WTC11 (cell line): ENCODE results near the gene ALPI. TPM values are rescaled to one million over a fixed set of nuclear protein-coding genes. Genes with fewer than 3 reads are reported as not detected.

ENCODE experiments used
- ATAC-seq: fragments of 200-7000 bp; cut with Tn5 transposase; 2 replicates; pipeline ENCODE4 v1.10.0; 2021; ENCODE audit warnings: mild to moderate bottlenecking, moderate library complexity
- CTCF ChIA-PET: fragments of 300-600 bp; sonication (Branson Sonifier 250); formaldehyde crosslinking; loops from one replicate; lab custom pipeline; 2021; ENCODE audit warnings: antibody characterized with exemption; lab: Charles Lee
- POLR2A ChIA-PET: fragments of 350-600 bp; sonication (Branson Sonifier 250); formaldehyde crosslinking; loops from one replicate; lab custom pipeline; 2021; ENCODE audit warnings: antibody characterized with exemption; lab: Charles Lee
- DNase-seq: peaks from one replicate; pipeline ENCODE4 v3.0.0; 2021; ENCODE audit warnings: low spot score
- H3K27ac Mint-ChIP-seq: 2 replicates; pipeline ENCODE4 v1.8.0; 2021; ENCODE audit warnings: mixed read lengths
- H3K27me3 Mint-ChIP-seq: 2 replicates; pipeline ENCODE4 v1.8.0; 2021; ENCODE audit warnings: low read depth, mild to moderate bottlenecking, moderate library complexity, mixed read lengths
- H3K36me3 Mint-ChIP-seq: 2 replicates; pipeline ENCODE4 v1.8.0; 2021; ENCODE audit warnings: mixed read lengths
- H3K4me1 Mint-ChIP-seq: 2 replicates; pipeline ENCODE4 v1.8.0; 2022; ENCODE audit warnings: mixed read lengths
- H3K4me3 Mint-ChIP-seq: 2 replicates; pipeline ENCODE4 v1.8.0; 2021; ENCODE audit warnings: mild to moderate bottlenecking, moderate library complexity, mixed read lengths
- H3K9me3 Mint-ChIP-seq: 2 replicates; pipeline ENCODE4 v1.8.0; 2021; ENCODE audit warnings: mixed read lengths
- ATF2 ChIP-seq: sonication (generic); formaldehyde crosslinking; IDR thresholded peaks from 2 replicates; pipeline ENCODE4 v1.8.1; 2022; ENCODE audit warnings: low read depth, missing genetic modification reagents, borderline replicate concordance
- ATF3 ChIP-seq: sonication (generic); formaldehyde crosslinking; conservative IDR thresholded peaks from 2 replicates; pipeline ENCODE4 v1.8.1; 2022; ENCODE audit warnings: mild to moderate bottlenecking, missing genetic modification reagents
- ATF6 ChIP-seq: sonication (generic); formaldehyde crosslinking; IDR thresholded peaks from 2 replicates; pipeline ENCODE4 v1.8.1; 2023; ENCODE audit warnings: mild to moderate bottlenecking, missing genetic modification reagents
- CDX4 ChIP-seq: fragments of 250-450 bp; sonication (Bioruptor Pico); IDR thresholded peaks from 2 replicates; pipeline ENCODE4 v1.9.0; 2021; ENCODE audit warnings: moderate library complexity, mild to moderate bottlenecking, inconsistent platforms, borderline replicate concordance
- E2F1 ChIP-seq: sonication (generic); formaldehyde crosslinking; IDR thresholded peaks from 2 replicates; pipeline ENCODE4 v1.8.0; 2022; ENCODE audit warnings: mild to moderate bottlenecking, missing genetic modification reagents
- ELF4 ChIP-seq: sonication (generic); formaldehyde crosslinking; IDR thresholded peaks from 2 replicates; pipeline ENCODE4 v1.8.1; 2022; ENCODE audit warnings: low read depth, mild to moderate bottlenecking, moderate library complexity, missing genetic modification reagents
- ERG ChIP-seq: fragments of 250-450 bp; sonication (Bioruptor Pico); IDR thresholded peaks from 2 replicates; pipeline ENCODE4 v1.8.0; 2021; ENCODE audit warnings: mild to moderate bottlenecking
- HMGXB4 ChIP-seq: sonication (generic); formaldehyde crosslinking; IDR thresholded peaks from 2 replicates; pipeline ENCODE4 v1.8.1; 2023; ENCODE audit warnings: mild to moderate bottlenecking, moderate library complexity, missing genetic modification reagents
- KAT7 ChIP-seq: sonication (generic); formaldehyde crosslinking; IDR thresholded peaks from 2 replicates; pipeline ENCODE4 v1.8.1; 2023; ENCODE audit warnings: missing genetic modification reagents, mild to moderate bottlenecking, borderline replicate concordance
- NFYB ChIP-seq: sonication (generic); formaldehyde crosslinking; conservative IDR thresholded peaks from 2 replicates; pipeline ENCODE4 v1.8.0; 2022; ENCODE audit warnings: low read depth, missing genetic modification reagents
- PRDM15 ChIP-seq: sonication (generic); formaldehyde crosslinking; IDR thresholded peaks from 2 replicates; pipeline ENCODE4 v1.8.0; 2022; ENCODE audit warnings: missing genetic modification reagents
- PRRX2 ChIP-seq: fragments of 250-450 bp; sonication (Bioruptor Pico); IDR thresholded peaks from 2 replicates; pipeline ENCODE4 v1.8.0; 2021; ENCODE audit warnings: mild to moderate bottlenecking
- SMAD3 ChIP-seq: sonication (generic); formaldehyde crosslinking; IDR thresholded peaks from 2 replicates; pipeline ENCODE4 v1.8.0; 2022; ENCODE audit warnings: missing genetic modification reagents, mild to moderate bottlenecking, borderline replicate concordance
- SOX15 ChIP-seq: fragments of 250-450 bp; sonication (Bioruptor Pico); IDR thresholded peaks from 2 replicates; pipeline ENCODE4 v1.9.0; 2021; ENCODE audit warnings: mild to moderate bottlenecking
- USF1 ChIP-seq: sonication (generic); formaldehyde crosslinking; IDR thresholded peaks from 2 replicates; pipeline ENCODE4 v1.8.0; 2022; ENCODE audit warnings: mild to moderate bottlenecking, missing genetic modification reagents
- ZBTB21 ChIP-seq: sonication (generic); formaldehyde crosslinking; IDR thresholded peaks from 2 replicates; pipeline ENCODE4 v1.8.1; 2023; ENCODE audit warnings: mild to moderate bottlenecking, missing genetic modification reagents, borderline replicate concordance
- ZNF219 ChIP-seq: sonication (generic); formaldehyde crosslinking; IDR thresholded peaks from 2 replicates; pipeline ENCODE4 v1.8.0; 2023; ENCODE audit warnings: missing genetic modification reagents, mild to moderate bottlenecking, borderline replicate concordance
- ZNF423 ChIP-seq: fragments of 250-450 bp; sonication (Bioruptor Pico); IDR thresholded peaks from 2 replicates; pipeline ENCODE4 v2.1.2; 2022; ENCODE audit warnings: mild to moderate bottlenecking, moderate library complexity
- ZNF671 ChIP-seq: fragments of 250-450 bp; sonication (Bioruptor Pico); IDR thresholded peaks from 2 replicates; pipeline ENCODE4 v1.8.0; 2021; ENCODE audit warnings: mild to moderate bottlenecking
- total RNA-seq: library from RNA; stranded (reverse); gene quantifications from 3 replicates; pipeline ENCODE4 v1.2.3, GENCODE V29; 2021

Gene ALPI
- total RNA-seq, 1 experiment from 2014 or later = not detected

GRCh38 chr2:232417489-232417888, 38.5 kb upstream of the ALPI start:
- Mint-ChIP-seq H3K36me3 (peaks cover 10% of the 10 kb centered on the region), H3K27me3 (peaks cover 60% of the 10 kb centered on the region)
- TF ChIP-seq CDX4 (CRISPR knock-in tag) (no peak), NFYB (CRISPR knock-in tag) (no peak), ZBTB21 (CRISPR knock-in tag) (no peak), ELF4 (CRISPR knock-in tag) (no peak), ZNF219 (CRISPR knock-in tag) (no peak), PRDM15 (CRISPR knock-in tag) (no peak), HMGXB4 (CRISPR knock-in tag) (no peak), USF1 (CRISPR knock-in tag) (no peak), KAT7 (CRISPR knock-in tag) (no peak)
- TF ChIP-seq, all 79 proteins: peak for 0
- no peak overlapping the region for H3K4me3 Mint-ChIP-seq
- ChIA-PET POLR2A (interaction anchor here (0.5 kb wide), 1 partner anchor 464 kb away, joined by 3 read pairs; no protein-coding TSS in a partner anchor), CTCF (interaction anchor here (0.9 to 2.4 kb wide), 6 partner anchors 22 to 106 kb away, joined by 3 to 11 read pairs (median 5); no protein-coding TSS in a partner anchor)
- peaks cover under 1% of the 10 kb centered on the region for H3K9me3 Mint-ChIP-seq
- H3K27ac Mint-ChIP-seq = no peak overlapping the region
- ATAC-seq (no peak), DNase-seq (no peak)
- H3K4me1 Mint-ChIP-seq = peaks cover 15% of the 10 kb centered on the region

GRCh38 chr2:232418056-232418455, 37.9 kb upstream of the ALPI start:
- peaks cover 14% of the 10 kb centered on the region for H3K36me3 Mint-ChIP-seq
- CTCF ChIA-PET = interaction anchor here (1.2 to 2.4 kb wide), 4 partner anchors 21 to 104 kb away, joined by 3 to 11 read pairs (median 8); no protein-coding TSS in a partner anchor
- H3K9me3 Mint-ChIP-seq = peaks cover 5% of the 10 kb centered on the region
- no peak overlapping the region for H3K27ac Mint-ChIP-seq
- peaks cover 66% of the 10 kb centered on the region for H3K27me3 Mint-ChIP-seq
- POLR2A ChIA-PET = interaction anchor here (0.5 kb wide), 1 partner anchor 465 kb away, joined by 3 read pairs; no protein-coding TSS in a partner anchor
- peak overlapping the region; percentile 77 for H3K4me3 Mint-ChIP-seq
- ATAC-seq = no peak
- no peak for DNase-seq
- H3K4me1 Mint-ChIP-seq = peaks cover 20% of the 10 kb centered on the region
- TF ChIP-seq ATF6 (CRISPR knock-in tag) (no peak), E2F1 (CRISPR knock-in tag) (no peak), ATF3 (CRISPR knock-in tag) (no peak), PRRX2 (CRISPR knock-in tag) (no peak), ERG (CRISPR knock-in tag) (no peak), ZNF423 (CRISPR knock-in tag) (no peak), ZNF671 (no peak), SOX15 (CRISPR knock-in tag) (no peak), SMAD3 (no peak), ATF2 (no peak)
